SK-N-SH treated with all-trans-retinoic acid at 6 μM for 48 hours (cell line): ENCODE results near the gene JPH3.

Source experiments
- ATAC-seq: fragments of 200-7000 bp; cut with Tn5 transposase; 3 replicates; pipeline ENCODE4 v1.9.1; 2020; ENCODE audit warnings: mild to moderate bottlenecking, moderate library complexity
- ARNTL ChIP-seq: fragments of 450-650 bp; formaldehyde crosslinking; IDR thresholded peaks from 2 replicates; pipeline ENCODE4 v1.5.0; 2020; ENCODE audit warnings: low read depth, mild to moderate bottlenecking, moderate library complexity, borderline replicate concordance
- BACH2 ChIP-seq: fragments of 250-450 bp; sonication (Bioruptor Pico); IDR thresholded peaks from 2 replicates; pipeline ENCODE4 v1.9.0; 2021; ENCODE audit warnings: mild to moderate bottlenecking, borderline replicate concordance
- CSDC2 ChIP-seq: fragments of 250-450 bp; sonication (Bioruptor Pico); IDR thresholded peaks from 2 replicates; pipeline ENCODE4 v1.5.0; 2020; ENCODE audit warnings: mild to moderate bottlenecking, moderate library complexity
- CSRNP3 ChIP-seq: fragments of 250-450 bp; sonication (Bioruptor Pico); IDR thresholded peaks from 2 replicates; pipeline ENCODE4 v1.5.1; 2021; ENCODE audit warnings: mild to moderate bottlenecking, moderate library complexity
- ESRRG ChIP-seq: fragments of 250-450 bp; sonication (Bioruptor Pico); IDR thresholded peaks from 2 replicates; pipeline ENCODE4 v1.6.1; 2021; ENCODE audit warnings: mild to moderate bottlenecking
- GLIS3 ChIP-seq: fragments of 250-450 bp; sonication (Bioruptor Pico); IDR thresholded peaks from 2 replicates; pipeline ENCODE4 v1.5.0; 2020; ENCODE audit warnings: mild to moderate bottlenecking, moderate library complexity
- ISL1 ChIP-seq: fragments of 250-450 bp; sonication (Bioruptor Pico); IDR thresholded peaks from 2 replicates; pipeline ENCODE4 v2.1.2; 2022; ENCODE audit warnings: mild to moderate bottlenecking, moderate library complexity
- PATZ1 ChIP-seq: fragments of 250-450 bp; sonication (Bioruptor Pico); IDR thresholded peaks from 2 replicates; pipeline ENCODE4 v1.8.0; 2020; ENCODE audit warnings: mild to moderate bottlenecking, moderate library complexity, borderline replicate concordance
- PPARA ChIP-seq: fragments of 250-450 bp; sonication (Bioruptor Pico); IDR thresholded peaks from 2 replicates; pipeline ENCODE4 v1.5.0; 2020; ENCODE audit warnings: mild to moderate bottlenecking, borderline replicate concordance
- RARB ChIP-seq: fragments of 250-450 bp; sonication (Bioruptor Pico); IDR thresholded peaks from 2 replicates; pipeline ENCODE4 v1.8.0; 2021; ENCODE audit warnings: mild to moderate bottlenecking, moderate library complexity
- SNAI2 ChIP-seq: fragments of 250-450 bp; sonication (Bioruptor Pico); IDR thresholded peaks from 2 replicates; pipeline ENCODE4 v1.5.0; 2020; ENCODE audit warnings: mild to moderate bottlenecking, moderate library complexity
- TCF4 ChIP-seq: fragments of 250-450 bp; sonication (Bioruptor Pico); IDR thresholded peaks from 2 replicates; pipeline ENCODE4 v1.8.0; 2021; ENCODE audit warnings: mild to moderate bottlenecking, moderate library complexity, borderline replicate concordance
- TOX ChIP-seq: fragments of 250-450 bp; sonication (Bioruptor Pico); IDR thresholded peaks from 2 replicates; pipeline ENCODE4 v1.8.0; 2021; ENCODE audit warnings: mild to moderate bottlenecking, moderate library complexity, borderline replicate concordance
- TSHZ2 ChIP-seq: fragments of 250-450 bp; sonication (Bioruptor Pico); IDR thresholded peaks from 2 replicates; pipeline ENCODE4 v1.5.0; 2020; ENCODE audit warnings: mild to moderate bottlenecking, moderate library complexity
- ZC3H10 ChIP-seq: fragments of 250-450 bp; sonication (Bioruptor Pico); IDR thresholded peaks from 2 replicates; pipeline ENCODE4 v1.5.1; 2021; ENCODE audit warnings: mild to moderate bottlenecking, moderate library complexity
- ZFP3 ChIP-seq: fragments of 250-450 bp; sonication (Bioruptor Pico); IDR thresholded peaks from 2 replicates; pipeline ENCODE4 v1.5.0; 2020; ENCODE audit warnings: mild to moderate bottlenecking, moderate library complexity
- ZFP30 ChIP-seq: fragments of 450-650 bp; formaldehyde crosslinking; IDR thresholded peaks from 2 replicates; pipeline ENCODE4 v1.5.0; 2022; ENCODE audit warnings: mild to moderate bottlenecking, moderate library complexity
- ZNF565 ChIP-seq: fragments of 450-650 bp; formaldehyde crosslinking; conservative IDR thresholded peaks from 2 replicates; pipeline ENCODE4 v1.5.0; 2020; ENCODE audit warnings: low read depth, mild to moderate bottlenecking, moderate library complexity
- ZNF70 ChIP-seq: fragments of 450-650 bp; formaldehyde crosslinking; IDR thresholded peaks from 2 replicates; pipeline ENCODE4 v1.5.0; 2020; ENCODE audit warnings: mild to moderate bottlenecking, moderate library complexity
- ZNF8 ChIP-seq: fragments of 450-650 bp; formaldehyde crosslinking; IDR thresholded peaks from 2 replicates; pipeline ENCODE4 v1.5.0; 2020; ENCODE audit warnings: mild to moderate bottlenecking, moderate library complexity

The JPH3 gene

GRCh38 chr16:87697792-87698191 is 95.5 kb downstream of the JPH3 start:
- TF ChIP-seq ISL1 (CRISPR knock-in tag) (no peak), ESRRG (no peak), ZNF70 (CRISPR knock-in tag) (no peak), CSDC2 (CRISPR knock-in tag) (no peak)
- TF ChIP-seq, all 23 proteins: peak for 0
- ATAC-seq = no peak

GRCh38 chr16:87698241-87698640 is 95.9 kb downstream of the JPH3 start:
- TF ChIP-seq GLIS3 (CRISPR knock-in tag) (no peak), ZFP3 (CRISPR knock-in tag) (no peak), ZNF565 (no peak), RARB (CRISPR knock-in tag) (no peak)
- no peak for ATAC-seq

GRCh38 chr16:87698676-87699199 is 96.4 kb downstream of the JPH3 start:
- TF ChIP-seq BACH2 (CRISPR knock-in tag) (no peak), CSRNP3 (CRISPR knock-in tag) (no peak), ZFP3 (CRISPR knock-in tag) (no peak), ARNTL (no peak), TOX (CRISPR knock-in tag) (no peak), GLIS3 (CRISPR knock-in tag) (no peak), ZC3H10 (CRISPR knock-in tag) (no peak), ESRRG (no peak), PPARA (CRISPR knock-in tag) (no peak), TCF4 (CRISPR knock-in tag) (no peak), ZNF70 (CRISPR knock-in tag) (no peak), SNAI2 (CRISPR knock-in tag) (no peak), TSHZ2 (CRISPR knock-in tag) (no peak), ISL1 (CRISPR knock-in tag) (no peak), PATZ1 (CRISPR knock-in tag) (no peak), RARB (CRISPR knock-in tag) (no peak), CSDC2 (CRISPR knock-in tag) (no peak), ZFP30 (CRISPR knock-in tag) (no peak), ZNF8 (no peak)
- ATAC-seq = no peak

GRCh38 chr16:87700406-87701077 is 98.2 kb downstream of the JPH3 start:
- ATAC-seq = no peak
- TF ChIP-seq BACH2 (CRISPR knock-in tag) (no peak), ZNF8 (no peak), ISL1 (CRISPR knock-in tag) (no peak), PPARA (CRISPR knock-in tag) (no peak), GLIS3 (CRISPR knock-in tag) (no peak), CSRNP3 (CRISPR knock-in tag) (no peak), ZNF70 (CRISPR knock-in tag) (no peak), TSHZ2 (CRISPR knock-in tag) (no peak), TCF4 (CRISPR knock-in tag) (no peak), ESRRG (no peak), ARNTL (no peak)
